ENCODE measurements around the gene TENT4A.

The TENT4A gene

DNA sequence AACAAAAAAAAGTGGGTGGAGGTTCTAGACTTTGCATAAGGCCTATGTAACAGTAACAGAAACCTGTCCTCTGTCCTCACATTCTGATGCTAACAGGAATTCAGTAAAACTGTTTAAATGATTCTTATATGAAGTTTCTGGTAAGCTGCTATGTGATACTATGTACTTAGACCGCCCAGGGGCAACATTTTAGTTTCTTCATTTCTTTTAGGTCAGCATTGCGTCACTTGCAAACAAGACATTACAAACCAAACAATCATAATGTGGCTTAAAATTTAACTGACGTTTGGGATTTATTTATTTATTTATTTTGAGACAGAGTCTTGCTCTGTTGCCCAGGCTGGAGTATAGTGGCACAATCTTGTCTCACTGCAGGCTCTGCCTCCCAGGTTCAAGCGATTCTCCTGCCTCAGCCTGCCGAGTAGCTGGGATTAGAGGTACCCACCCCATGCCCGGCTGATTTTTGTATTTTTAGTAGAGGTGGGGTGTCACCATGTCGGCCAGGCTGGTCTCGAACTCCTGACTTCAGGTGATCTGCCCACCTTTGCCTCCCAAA is 44.3 kb downstream of the TENT4A start:
- Histone ChIP-seq H3K4me3 (ENCODE audit: insufficient read depth, low read depth, low read length) (no peak overlapping the region), H3K27ac (ENCODE audit: insufficient read depth, low read depth, low read length, poor library complexity, severe bottlenecking) (no peak overlapping the region), H3K36me3 (ENCODE audit: control insufficient read depth, insufficient read depth, low read length) (peaks cover 36% of the 10 kb centered on the region), H3K4me1 (ENCODE audit: control insufficient read depth, insufficient read depth, low read length) (no peaks in the 10 kb centered on the region), H3K9me3 (ENCODE audit: control insufficient read depth, low read length) (no peaks in the 10 kb centered on the region), H3K27me3 (ENCODE audit: control insufficient read depth, insufficient read depth, low read length, poor library complexity, severe bottlenecking) (no peaks in the 10 kb centered on the region)
- 88 to 93% methylated on average over 8 of the region's 8 CpGs for WGBS, 2 experiments

- Histone ChIP-seq H3K36me3 (ENCODE audit: control insufficient read depth, insufficient read depth, low read length) (peaks cover 32% of the 10 kb centered on the region), H3K4me1 (ENCODE audit: control insufficient read depth, insufficient read depth, low read length) (no peaks in the 10 kb centered on the region), H3K27me3 (ENCODE audit: control insufficient read depth, insufficient read depth, low read length, poor library complexity, severe bottlenecking) (no peaks in the 10 kb centered on the region), H3K27ac (ENCODE audit: insufficient read depth, low read depth, low read length, poor library complexity, severe bottlenecking) (no peak overlapping the region), H3K4me3 (ENCODE audit: insufficient read depth, low read depth, low read length) (no peak overlapping the region), H3K9me3 (ENCODE audit: control insufficient read depth, low read length) (no peaks in the 10 kb centered on the region)
- WGBS, 2 experiments: 91 to 95% methylated on average over 6 of the region's 6 CpGs
Observed at GRCh38 chr5:6758236-6758635, 45.0 kb downstream of the TENT4A start.

- Histone ChIP-seq H3K9me3 (ENCODE audit: control insufficient read depth, low read length) (no peaks in the 10 kb centered on the region), H3K36me3 (ENCODE audit: control insufficient read depth, insufficient read depth, low read length) (peaks cover 27% of the 10 kb centered on the region), H3K27ac (ENCODE audit: insufficient read depth, low read depth, low read length, poor library complexity, severe bottlenecking) (no peak overlapping the region), H3K4me1 (ENCODE audit: control insufficient read depth, insufficient read depth, low read length) (no peaks in the 10 kb centered on the region), H3K27me3 (ENCODE audit: control insufficient read depth, insufficient read depth, low read length, poor library complexity, severe bottlenecking) (no peaks in the 10 kb centered on the region), H3K4me3 (ENCODE audit: insufficient read depth, low read depth, low read length) (no peak overlapping the region)
- WGBS, 2 experiments: 97% methylated on average over 20 of the region's 20 CpGs
Observed at GRCh38 chr5:6758706-6759105, 45.5 kb downstream of the TENT4A start.

- Histone ChIP-seq H3K4me1 (ENCODE audit: control insufficient read depth, insufficient read depth, low read length) (no peaks in the 10 kb centered on the region), H3K27ac (ENCODE audit: insufficient read depth, low read depth, low read length, poor library complexity, severe bottlenecking) (no peak overlapping the region), H3K9me3 (ENCODE audit: control insufficient read depth, low read length) (no peaks in the 10 kb centered on the region), H3K4me3 (ENCODE audit: insufficient read depth, low read depth, low read length) (no peak overlapping the region), H3K36me3 (ENCODE audit: control insufficient read depth, insufficient read depth, low read length) (peaks cover 23% of the 10 kb centered on the region), H3K27me3 (ENCODE audit: control insufficient read depth, insufficient read depth, low read length, poor library complexity, severe bottlenecking) (no peaks in the 10 kb centered on the region)
- WGBS, 2 experiments: 88 to 89% methylated on average over 9 of the region's 9 CpGs
Observed at GRCh38 chr5:6759401-6759800, 46.2 kb downstream of the TENT4A start.

DNA sequence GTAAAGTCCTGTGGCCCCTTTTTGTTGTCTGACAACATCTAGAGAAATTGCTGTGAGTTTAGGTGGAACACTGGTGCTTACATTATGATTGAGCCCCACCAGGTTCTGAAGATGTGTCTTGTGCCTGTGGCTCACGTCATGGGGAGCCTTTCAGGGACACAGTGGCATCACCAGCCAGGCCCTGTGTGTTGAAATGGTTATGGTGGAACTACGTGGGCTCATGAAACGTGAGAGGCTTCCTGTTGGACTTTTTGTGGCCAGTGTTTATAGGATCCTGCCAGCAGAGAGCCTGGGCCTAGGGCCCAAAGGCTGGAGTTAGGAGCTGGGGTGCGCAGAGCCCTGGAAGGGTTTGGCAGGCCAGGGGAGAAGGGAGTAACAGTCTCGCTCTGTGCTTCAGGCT is 46.8 kb downstream of the TENT4A start:
- no peaks in the 10 kb centered on the region for H3K4me1 ChIP-seq (ENCODE audit: control insufficient read depth, insufficient read depth, low read length)
- peaks cover 17% of the 10 kb centered on the region for H3K36me3 ChIP-seq (ENCODE audit: control insufficient read depth, insufficient read depth, low read length)
- H3K27ac ChIP-seq (ENCODE audit: insufficient read depth, low read depth, low read length, poor library complexity, severe bottlenecking): no peak overlapping the region
- H3K27me3 ChIP-seq (ENCODE audit: control insufficient read depth, insufficient read depth, low read length, poor library complexity, severe bottlenecking): no peaks in the 10 kb centered on the region
- WGBS, 2 experiments: 92 to 98% methylated on average over 5 of the region's 5 CpGs
- H3K4me3 ChIP-seq (ENCODE audit: insufficient read depth, low read depth, low read length): no peak overlapping the region
- no peaks in the 10 kb centered on the region for H3K9me3 ChIP-seq (ENCODE audit: control insufficient read depth, low read length)

DNA sequence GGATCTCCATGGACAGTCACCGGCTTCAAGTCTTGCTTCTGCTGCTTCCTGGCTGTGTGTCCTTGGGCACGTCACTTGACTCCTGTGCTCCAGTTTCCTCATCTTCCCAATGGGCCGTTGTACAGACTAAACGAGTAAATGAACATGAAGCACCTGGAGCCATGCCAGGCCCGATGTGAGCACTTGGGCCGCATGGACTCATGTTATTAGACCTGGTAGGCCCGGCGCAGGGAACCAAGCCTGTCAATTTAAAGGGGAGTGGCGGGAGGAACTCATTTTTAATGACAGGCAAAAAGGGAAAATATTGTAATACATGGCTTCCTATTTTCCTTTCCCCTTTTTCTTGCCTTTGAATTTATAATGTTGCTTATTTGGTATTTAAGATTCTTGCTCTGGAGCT is 47.5 kb downstream of the TENT4A start:
- Histone ChIP-seq H3K27ac (ENCODE audit: insufficient read depth, low read depth, low read length, poor library complexity, severe bottlenecking) (no peak overlapping the region), H3K36me3 (ENCODE audit: control insufficient read depth, insufficient read depth, low read length) (peaks cover 17% of the 10 kb centered on the region), H3K9me3 (ENCODE audit: control insufficient read depth, low read length) (no peaks in the 10 kb centered on the region), H3K4me3 (ENCODE audit: insufficient read depth, low read depth, low read length) (no peak overlapping the region), H3K27me3 (ENCODE audit: control insufficient read depth, insufficient read depth, low read length, poor library complexity, severe bottlenecking) (no peaks in the 10 kb centered on the region), H3K4me1 (ENCODE audit: control insufficient read depth, insufficient read depth, low read length) (peaks cover 4% of the 10 kb centered on the region)
- 96 to 97% methylated on average over 8 to 9 of the region's 9 CpGs for WGBS, 2 experiments

DNA sequence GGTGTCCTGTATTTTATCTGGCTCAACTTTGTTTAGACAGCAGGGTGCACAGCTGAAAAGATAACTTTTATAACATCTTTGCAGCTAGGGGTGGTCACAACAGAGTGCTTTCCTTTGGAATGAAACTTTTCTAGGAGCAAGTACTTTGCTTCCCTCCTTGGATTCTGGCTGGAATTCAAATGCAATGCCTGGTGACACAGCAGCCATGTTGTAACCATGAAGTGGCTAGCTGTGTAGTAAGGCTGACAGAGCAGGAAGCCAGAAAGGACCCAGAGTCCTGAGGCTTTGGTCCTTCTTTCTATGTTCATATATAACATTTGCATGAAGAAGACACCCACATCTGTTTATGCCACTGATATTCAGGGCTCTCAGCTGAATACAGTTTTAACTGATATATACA is 48.1 kb downstream of the TENT4A start:
- Histone ChIP-seq H3K27ac (ENCODE audit: insufficient read depth, low read depth, low read length, poor library complexity, severe bottlenecking) (no peak overlapping the region), H3K36me3 (ENCODE audit: control insufficient read depth, insufficient read depth, low read length) (peaks cover 12% of the 10 kb centered on the region), H3K4me3 (ENCODE audit: insufficient read depth, low read depth, low read length) (no peak overlapping the region), H3K4me1 (ENCODE audit: control insufficient read depth, insufficient read depth, low read length) (peaks cover 4% of the 10 kb centered on the region), H3K9me3 (ENCODE audit: control insufficient read depth, low read length) (no peaks in the 10 kb centered on the region), H3K27me3 (ENCODE audit: control insufficient read depth, insufficient read depth, low read length, poor library complexity, severe bottlenecking) (no peaks in the 10 kb centered on the region)

- peaks cover 4% of the 10 kb centered on the region for H3K36me3 ChIP-seq (ENCODE audit: control insufficient read depth, insufficient read depth, low read length)
- WGBS, 2 experiments: 93 to 96% methylated on average over 8 of the region's 8 CpGs
- no peaks in the 10 kb centered on the region for H3K27me3 ChIP-seq (ENCODE audit: control insufficient read depth, insufficient read depth, low read length, poor library complexity, severe bottlenecking)
- no peak overlapping the region for H3K4me3 ChIP-seq (ENCODE audit: insufficient read depth, low read depth, low read length)
- peaks cover 4% of the 10 kb centered on the region for H3K4me1 ChIP-seq (ENCODE audit: control insufficient read depth, insufficient read depth, low read length)
- no peaks in the 10 kb centered on the region for H3K9me3 ChIP-seq (ENCODE audit: control insufficient read depth, low read length)
- H3K27ac ChIP-seq (ENCODE audit: insufficient read depth, low read depth, low read length, poor library complexity, severe bottlenecking): no peak overlapping the region
Observed at GRCh38 chr5:6762116-6762515, 48.9 kb downstream of the TENT4A start.

- Histone ChIP-seq H3K27me3 (ENCODE audit: control insufficient read depth, insufficient read depth, low read length, poor library complexity, severe bottlenecking) (no peaks in the 10 kb centered on the region), H3K27ac (ENCODE audit: insufficient read depth, low read depth, low read length, poor library complexity, severe bottlenecking) (no peak overlapping the region), H3K4me3 (ENCODE audit: insufficient read depth, low read depth, low read length) (no peak overlapping the region), H3K9me3 (ENCODE audit: control insufficient read depth, low read length) (no peaks in the 10 kb centered on the region), H3K4me1 (ENCODE audit: control insufficient read depth, insufficient read depth, low read length) (peaks cover 4% of the 10 kb centered on the region), H3K36me3 (ENCODE audit: control insufficient read depth, insufficient read depth, low read length) (peaks cover 3% of the 10 kb centered on the region)
- 94% methylated on average over 8 of the region's 8 CpGs for WGBS, 2 experiments
Observed at GRCh38 chr5:6762697-6763096, 49.5 kb downstream of the TENT4A start.

- Histone ChIP-seq H3K9me3 (ENCODE audit: control insufficient read depth, low read length) (no peaks in the 10 kb centered on the region), H3K36me3 (ENCODE audit: control insufficient read depth, insufficient read depth, low read length) (peaks cover 3% of the 10 kb centered on the region), H3K27ac (ENCODE audit: insufficient read depth, low read depth, low read length, poor library complexity, severe bottlenecking) (no peak overlapping the region), H3K4me1 (ENCODE audit: control insufficient read depth, insufficient read depth, low read length) (peaks cover 4% of the 10 kb centered on the region), H3K27me3 (ENCODE audit: control insufficient read depth, insufficient read depth, low read length, poor library complexity, severe bottlenecking) (no peaks in the 10 kb centered on the region), H3K4me3 (ENCODE audit: insufficient read depth, low read depth, low read length) (no peak overlapping the region)
- 88 to 91% methylated on average over 10 to 12 of the region's 12 CpGs for WGBS, 2 experiments
Observed at GRCh38 chr5:6763191-6763590, 50.0 kb downstream of the TENT4A start.

Data from ectodermal cell (in vitro differentiated cells).